Measurements from ENCODE around the gene DNAH14. TPM values are rescaled to one million over a fixed set of nuclear protein-coding genes. Genes with fewer than 3 reads are reported as not detected.
"Not testable (repeated sequence)": the region's sequence is repeated elsewhere in the genome, so short reads cannot be mapped to it uniquely, and the experiment has no call there.

The DNAH14 gene
- total RNA-seq, 4 donors from 2014 or later, result 4.1 to 84.0 (median 11.4) TPM

DNA sequence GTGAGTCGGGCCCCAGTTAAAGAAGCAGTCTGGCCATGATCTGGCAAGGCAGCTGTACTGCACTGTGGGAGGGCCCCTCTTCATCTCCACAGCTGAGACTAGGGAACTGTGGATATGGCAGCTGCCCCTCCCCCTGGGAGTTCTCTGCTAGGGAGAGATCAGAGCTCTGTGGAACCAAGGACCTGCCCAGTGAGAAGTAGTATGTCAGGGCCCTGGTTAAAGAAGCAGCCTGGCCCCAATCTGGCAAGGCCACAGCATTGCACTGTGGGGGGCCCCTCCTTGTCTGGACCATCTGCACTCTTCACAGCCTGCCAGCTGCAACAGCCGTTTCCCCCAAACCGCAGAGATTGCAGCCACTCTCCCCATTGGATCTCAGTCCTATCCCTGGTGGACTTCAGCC, 208.5 kb downstream of the DNAH14 start:
- no peak overlapping the region for H3K4me3 ChIP-seq
- peaks cover 10% of the 10 kb centered on the region in 2 donors for H3K9me3 ChIP-seq
- no peak for TF ChIP-seq POLR2A (IDR thresholded peaks at IDR 0.05)
- TF ChIP-seq, protein P1, sequence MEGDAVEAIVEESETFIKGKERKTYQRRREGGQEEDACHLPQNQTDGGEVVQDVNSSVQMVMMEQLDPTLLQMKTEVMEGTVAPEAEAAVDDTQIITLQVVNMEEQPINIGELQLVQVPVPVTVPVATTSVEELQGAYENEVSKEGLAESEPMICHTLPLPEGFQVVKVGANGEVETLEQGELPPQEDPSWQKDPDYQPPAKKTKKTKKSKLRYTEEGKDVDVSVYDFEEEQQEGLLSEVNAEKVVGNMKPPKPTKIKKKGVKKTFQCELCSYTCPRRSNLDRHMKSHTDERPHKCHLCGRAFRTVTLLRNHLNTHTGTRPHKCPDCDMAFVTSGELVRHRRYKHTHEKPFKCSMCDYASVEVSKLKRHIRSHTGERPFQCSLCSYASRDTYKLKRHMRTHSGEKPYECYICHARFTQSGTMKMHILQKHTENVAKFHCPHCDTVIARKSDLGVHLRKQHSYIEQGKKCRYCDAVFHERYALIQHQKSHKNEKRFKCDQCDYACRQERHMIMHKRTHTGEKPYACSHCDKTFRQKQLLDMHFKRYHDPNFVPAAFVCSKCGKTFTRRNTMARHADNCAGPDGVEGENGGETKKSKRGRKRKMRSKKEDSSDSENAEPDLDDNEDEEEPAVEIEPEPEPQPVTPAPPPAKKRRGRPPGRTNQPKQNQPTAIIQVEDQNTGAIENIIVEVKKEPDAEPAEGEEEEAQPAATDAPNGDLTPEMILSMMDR (IDR thresholded peaks at IDR 0.05), result no peak
- TF ChIP-seq EP300 (IDR thresholded peaks at IDR 0.05; ENCODE audit: low read depth), result no peak
- TF ChIP-seq POLR2AphosphoS5 (IDR thresholded peaks at IDR 0.05), result no peak
- no peaks in the 10 kb centered on the region for H3K36me3 ChIP-seq
- intact Hi-C loops (cut with DNase I; ENCODE audit: low total_unique reads), result no loop called here
- no peaks in the 10 kb centered on the region for H3K4me1 ChIP-seq
- no peaks in the 10 kb centered on the region for H3K27me3 ChIP-seq
- 86% methylated on average over 3 of the region's 3 CpGs; no CpG with 5 or more reads in 1 of the 2 donors for WGBS, 2 donors (ENCODE audit: low coverage in 1 of 2)
- no peak overlapping the region for H3K27ac ChIP-seq
- in situ Hi-C loops (cut with MboI; ENCODE audit: low pct_ligation_motif_present in 1 of 4, low pct_unique_long_range_greater_than_20kb in 1 of 4, low sequenced_read_pairs in 3 of 4), result no loop called here
- DNase-seq, result no peak

DNA sequence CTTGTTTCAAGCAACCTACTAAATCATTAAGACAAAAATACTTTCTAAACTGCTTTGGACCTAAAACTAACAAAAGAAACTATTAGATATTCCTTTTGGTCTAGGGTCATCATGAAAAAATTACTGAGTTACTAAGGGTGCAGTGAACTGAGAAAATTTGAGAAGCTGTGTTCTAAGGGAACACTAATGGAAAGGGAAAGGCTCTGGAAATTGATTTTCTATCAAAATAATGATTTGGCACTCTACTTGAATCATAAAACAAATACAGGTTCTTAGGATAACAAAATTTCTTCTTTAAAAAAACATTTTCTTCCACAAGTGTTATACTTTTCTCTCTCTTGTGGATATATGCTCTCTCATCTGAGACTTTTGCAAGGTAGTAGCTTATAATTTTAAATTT, 213.5 kb downstream of the DNAH14 start:
- H3K27me3 ChIP-seq, result no peaks in the 10 kb centered on the region
- TF ChIP-seq EP300 (IDR thresholded peaks at IDR 0.05; ENCODE audit: low read depth) (no peak), POLR2AphosphoS5 (IDR thresholded peaks at IDR 0.05) (no peak)
- in situ Hi-C loops (cut with MboI; ENCODE audit: low pct_ligation_motif_present in 1 of 4, low pct_unique_long_range_greater_than_20kb in 1 of 4, low sequenced_read_pairs in 3 of 4), result no loop called here
- no peaks in the 10 kb centered on the region for H3K36me3 ChIP-seq
- H3K27ac ChIP-seq, result no peak overlapping the region
- no peak for DNase-seq
- H3K4me1 ChIP-seq, result no peaks in the 10 kb centered on the region
- H3K9me3 ChIP-seq, result no peaks in the 10 kb centered on the region
- intact Hi-C loops (cut with DNase I; ENCODE audit: low total_unique reads), result no loop called here
- H3K4me3 ChIP-seq, result no peak overlapping the region

DNA sequence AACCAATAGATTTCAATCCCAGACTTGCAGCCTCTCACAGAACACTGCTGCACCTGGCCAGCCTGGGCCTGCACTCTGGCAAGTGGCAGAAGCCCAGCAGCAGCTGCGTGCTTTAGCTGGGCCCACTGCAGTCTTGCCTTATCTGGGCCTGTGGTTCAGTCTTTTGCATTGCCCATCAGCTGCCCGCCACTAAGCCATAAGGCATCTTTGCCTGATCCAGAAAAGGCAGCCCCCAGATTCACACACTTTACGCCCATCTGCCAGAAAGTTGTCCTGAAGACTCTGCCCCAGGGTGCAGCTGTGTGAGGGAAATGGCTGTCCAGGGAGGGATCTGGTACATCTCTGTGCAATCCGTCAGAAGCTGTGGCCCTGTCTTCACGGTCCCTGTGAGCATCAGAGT, 217.0 kb downstream of the DNAH14 start:
- DNase-seq, result no peak
- 94% methylated on average over 5 of the region's 5 CpGs; no CpG with 5 or more reads in 1 of the 2 donors for WGBS, 2 donors (ENCODE audit: low coverage in 1 of 2)
- no peak for TF ChIP-seq POLR2AphosphoS5 (IDR thresholded peaks at IDR 0.05)
- TF ChIP-seq, protein P1 (IDR thresholded peaks at IDR 0.05), result no peak
- no peak for TF ChIP-seq EP300 (IDR thresholded peaks at IDR 0.05; ENCODE audit: low read depth)
- TF ChIP-seq POLR2A (IDR thresholded peaks at IDR 0.05), result no peak
- Histone ChIP-seq H3K9me3 (no peaks in the 10 kb centered on the region), H3K4me3 (no peak overlapping the region), H3K36me3 (no peaks in the 10 kb centered on the region), H3K27ac (no peak overlapping the region), H3K4me1 (no peaks in the 10 kb centered on the region), H3K27me3 (no peaks in the 10 kb centered on the region)
- in situ Hi-C loops (cut with MboI; ENCODE audit: low pct_ligation_motif_present in 1 of 4, low pct_unique_long_range_greater_than_20kb in 1 of 4, low sequenced_read_pairs in 3 of 4), result no loop called here
- intact Hi-C loops (cut with DNase I; ENCODE audit: low total_unique reads), result no loop called here

DNA sequence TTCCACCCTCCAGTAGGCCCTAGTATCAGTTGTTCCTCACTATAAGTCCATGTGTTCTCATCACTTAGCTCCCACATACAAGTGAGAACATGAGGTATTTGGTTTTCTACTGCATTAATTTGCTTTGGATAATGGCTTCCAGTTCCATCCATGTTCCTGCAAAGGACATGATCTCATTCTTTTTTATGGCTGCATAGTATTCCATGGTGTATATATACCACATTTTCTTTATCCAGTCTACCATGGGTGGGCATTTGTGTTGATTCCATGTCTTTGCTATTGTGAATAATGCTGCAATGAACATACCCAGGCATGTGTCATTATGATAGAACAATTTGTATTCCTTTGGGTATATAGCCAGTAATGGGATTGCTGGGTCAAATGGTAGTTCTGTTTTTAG, 218.3 kb downstream of the DNAH14 start:
- H3K9me3 ChIP-seq; H3K27me3 ChIP-seq; H3K36me3 ChIP-seq; H3K4me1 ChIP-seq; H3K4me3 ChIP-seq; DNase-seq; in situ Hi-C loops (cut with MboI; ENCODE audit: low pct_ligation_motif_present in 1 of 4, low pct_unique_long_range_greater_than_20kb in 1 of 4, low sequenced_read_pairs in 3 of 4); H3K27ac ChIP-seq; intact Hi-C loops (cut with DNase I; ENCODE audit: low total_unique reads): not testable (repeated sequence)

DNA sequence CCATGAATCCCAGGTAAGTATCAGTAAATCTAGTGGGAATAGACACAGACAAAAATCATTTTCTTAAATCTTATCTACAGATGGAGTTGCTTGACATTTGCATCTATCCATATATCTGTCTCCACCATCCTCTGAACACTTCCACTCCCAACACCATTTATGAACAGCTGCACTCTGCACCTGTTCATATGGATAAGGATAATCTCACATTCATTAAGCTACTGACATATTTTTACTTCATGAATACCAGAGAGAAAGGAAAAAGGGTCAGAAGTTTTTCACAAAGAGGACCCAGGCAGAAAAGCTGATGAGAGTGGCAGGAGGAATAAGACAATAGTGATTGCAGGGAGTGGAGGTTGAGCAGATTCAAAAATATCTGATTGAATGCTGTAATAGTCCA, 222.6 kb downstream of the DNAH14 start:
- Histone ChIP-seq H3K36me3 (no peaks in the 10 kb centered on the region), H3K4me1 (no peaks in the 10 kb centered on the region), H3K9me3 (no peaks in the 10 kb centered on the region), H3K4me3 (no peak overlapping the region), H3K27ac (no peak overlapping the region), H3K27me3 (no peaks in the 10 kb centered on the region)
- TF ChIP-seq, protein P1 (IDR thresholded peaks at IDR 0.05), result no peak
- TF ChIP-seq POLR2A (IDR thresholded peaks at IDR 0.05) (no peak), EP300 (IDR thresholded peaks at IDR 0.05; ENCODE audit: low read depth) (no peak), POLR2AphosphoS5 (IDR thresholded peaks at IDR 0.05) (no peak)
- DNase-seq, result no peak
- intact Hi-C loops (cut with DNase I; ENCODE audit: low total_unique reads), result no loop called here
- in situ Hi-C loops (cut with MboI; ENCODE audit: low pct_ligation_motif_present in 1 of 4, low pct_unique_long_range_greater_than_20kb in 1 of 4, low sequenced_read_pairs in 3 of 4), result no loop called here
